B cell (primary cell): ENCODE results near the gene NAB2.

Experiments
- CTCF ChIP-seq: fragments of 200-600 bp; IDR thresholded peaks from one replicate; pipeline ENCODE4 v1.8.0; 2022; ENCODE audit warnings: antibody characterized with exemption, mild to moderate bottlenecking
- EZH2 ChIP-seq: IDR thresholded peaks from 2 replicates; pipeline ENCODE4 v1.6.1; 2012; ENCODE audit warnings: borderline replicate concordance, low read depth, mild to moderate bottlenecking, moderate library complexity, low read length; ENCODE audit not compliant: insufficient read depth, poor library complexity, severe bottlenecking

- TF ChIP-seq CTCF (no peak), EZH2 (no peak)
These were observed 42.7 kb upstream of the NAB2 start for GRCh38 chr12:57046086-57046791.
